Measurements from ENCODE around the gene ZCCHC7.
"Not testable (repeated sequence)": the region's sequence is repeated elsewhere in the genome, so short reads cannot be mapped to it uniquely, and the experiment has no call there.

The ZCCHC7 gene

DNA sequence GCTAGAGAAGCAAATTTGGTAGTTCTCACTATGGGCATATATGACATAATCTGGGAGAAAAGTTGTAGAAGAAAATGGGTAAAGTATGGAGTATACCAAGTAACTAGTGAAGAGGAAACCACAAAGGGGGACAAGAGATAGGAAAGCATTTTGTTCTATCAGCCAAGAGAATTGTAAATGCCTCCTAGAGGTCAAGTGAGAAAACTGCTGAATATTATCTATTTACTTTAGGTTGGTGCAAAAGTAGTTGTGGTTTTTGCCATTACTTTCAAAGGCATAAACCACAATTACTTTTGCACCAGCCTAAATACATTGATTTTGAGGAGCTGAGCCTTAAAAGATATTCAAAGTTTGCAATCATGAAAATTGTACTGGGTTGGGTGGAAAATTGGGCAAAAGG lies 175.4 kb downstream of the ZCCHC7 start:
- no peak overlapping the region for H3K4me3 ChIP-seq (replicated peaks; ENCODE audit: low read depth, low read length)
- TF ChIP-seq CTCF (IDR thresholded peaks at IDR 0.05; ENCODE audit: low read depth, low read length, missing control alignments), result no peak
- DNase-seq (ENCODE audit: extremely low read depth, low read depth), result no peak

GRCh38 chr9:37297592-37297991 lies 177.2 kb downstream of the ZCCHC7 start:
- TF ChIP-seq CTCF (IDR thresholded peaks at IDR 0.05; ENCODE audit: low read depth, low read length, missing control alignments), result no peak
- H3K4me3 ChIP-seq (replicated peaks; ENCODE audit: low read depth, low read length), result no peak overlapping the region
- DNase-seq (ENCODE audit: extremely low read depth, low read depth), result no peak

- no peak overlapping the region for H3K4me3 ChIP-seq (replicated peaks; ENCODE audit: low read depth, low read length)
- no peak for DNase-seq (ENCODE audit: extremely low read depth, low read depth)
- TF ChIP-seq CTCF (IDR thresholded peaks at IDR 0.05; ENCODE audit: low read depth, low read length, missing control alignments), result no peak
These were observed 180.2 kb downstream of the ZCCHC7 start for GRCh38 chr9:37300620-37301019.

DNA sequence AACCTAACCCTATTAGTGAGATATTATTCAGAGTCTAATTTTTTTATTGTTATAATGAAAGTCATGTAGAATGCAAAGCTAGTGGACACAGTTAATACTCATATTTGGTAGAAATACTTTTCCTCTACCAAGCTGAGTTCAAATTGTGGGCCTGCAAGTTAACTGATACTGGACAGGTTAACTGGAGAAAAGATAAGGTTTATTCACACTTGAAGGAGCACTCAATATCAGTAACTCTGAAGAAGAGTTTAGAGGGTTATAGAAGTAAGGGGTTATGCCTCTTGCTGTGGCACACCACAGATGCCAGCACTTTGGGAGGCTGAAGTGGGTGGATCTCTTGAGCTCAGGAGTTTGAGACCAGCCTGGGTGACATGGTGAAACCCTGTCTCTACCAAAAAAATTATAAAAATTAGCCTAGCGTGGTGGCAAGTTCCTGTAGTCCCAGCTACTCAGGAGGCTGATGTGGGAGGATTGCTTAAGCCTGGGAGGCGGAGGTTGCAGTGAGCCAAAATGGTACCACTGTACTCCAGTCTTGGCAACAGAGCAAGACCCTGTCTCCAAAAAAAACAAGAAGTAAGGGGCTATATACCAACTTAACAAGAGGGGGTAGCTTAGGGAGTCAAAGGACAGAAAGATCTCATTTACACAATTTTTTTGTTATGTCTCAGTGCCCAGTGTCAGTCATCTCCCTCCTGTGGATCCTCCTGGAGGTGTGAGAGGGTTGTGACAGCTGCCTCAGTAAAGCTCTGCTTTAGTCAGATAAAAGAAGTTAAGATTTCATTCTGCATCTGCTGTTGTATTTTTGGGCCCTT lies 180.9 kb downstream of the ZCCHC7 start:
- DNase-seq (ENCODE audit: extremely low read depth, low read depth), result no peak
- TF ChIP-seq CTCF (IDR thresholded peaks at IDR 0.05; ENCODE audit: low read depth, low read length, missing control alignments), result no peak
- no peak overlapping the region for H3K4me3 ChIP-seq (replicated peaks; ENCODE audit: low read depth, low read length)

DNA sequence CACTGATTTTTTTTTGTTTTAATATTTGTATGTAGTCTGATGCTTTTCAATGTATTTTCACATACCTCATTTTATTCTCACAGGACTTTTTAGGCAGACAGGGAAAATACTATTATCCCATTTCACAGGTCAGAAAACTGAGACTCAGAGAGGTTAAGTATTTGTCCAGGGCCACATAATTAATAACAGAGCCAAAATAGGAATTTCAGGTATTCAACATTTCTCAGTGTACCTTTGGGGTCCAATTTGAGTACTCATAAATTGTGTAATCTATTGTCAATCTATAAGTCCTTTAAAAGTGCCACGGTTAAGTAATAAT lies 181.4 kb downstream of the ZCCHC7 start:
- no peak for TF ChIP-seq CTCF (IDR thresholded peaks at IDR 0.05; ENCODE audit: low read depth, low read length, missing control alignments)
- no peak for DNase-seq (ENCODE audit: extremely low read depth, low read depth)
- H3K4me3 ChIP-seq (replicated peaks; ENCODE audit: low read depth, low read length), result no peak overlapping the region

DNA sequence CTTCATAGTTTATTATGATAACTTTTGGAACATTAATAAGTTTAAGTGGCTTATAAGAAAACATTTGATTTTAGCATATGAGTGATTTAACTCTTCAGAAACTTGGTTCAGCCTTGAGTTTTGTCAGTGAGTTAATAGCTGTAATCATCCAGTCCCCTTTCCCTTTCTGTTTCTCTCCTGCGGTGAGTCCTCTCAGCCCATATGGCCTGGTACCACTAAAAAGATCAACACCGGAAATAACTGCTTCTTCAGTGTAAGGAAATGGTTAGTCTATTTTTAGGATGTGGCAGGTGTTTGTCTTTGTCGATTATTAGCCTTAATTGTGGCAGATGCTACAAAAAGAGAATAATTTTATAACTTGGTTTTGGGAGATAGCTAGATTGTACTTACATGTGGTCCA lies 181.9 kb downstream of the ZCCHC7 start:
- no peak for DNase-seq (ENCODE audit: extremely low read depth, low read depth)
- H3K4me3 ChIP-seq (replicated peaks; ENCODE audit: low read depth, low read length), result no peak overlapping the region
- TF ChIP-seq CTCF (IDR thresholded peaks at IDR 0.05; ENCODE audit: low read depth, low read length, missing control alignments), result no peak

DNA sequence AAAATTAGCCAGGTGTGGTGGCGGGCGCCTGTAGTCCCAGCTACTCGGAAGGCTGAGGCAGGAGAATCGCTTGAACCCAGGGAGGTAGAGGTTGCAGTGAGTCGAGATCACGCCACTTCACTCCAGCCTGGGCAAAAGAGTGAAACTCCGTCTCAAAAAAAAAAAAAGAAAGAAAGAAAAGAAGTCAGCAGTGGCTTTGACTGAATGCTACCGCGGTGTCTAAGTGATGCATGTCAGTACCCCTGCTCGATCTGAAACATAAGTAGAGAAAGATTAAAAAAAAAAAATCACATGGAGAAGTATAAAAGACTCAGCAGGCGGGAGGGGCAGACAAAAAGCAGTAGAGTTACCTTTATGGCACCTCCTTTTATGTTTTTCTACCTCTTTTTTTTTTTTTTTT lies 182.9 kb downstream of the ZCCHC7 start:
- not testable (repeated sequence) for H3K4me3 ChIP-seq (replicated peaks; ENCODE audit: low read depth, low read length); DNase-seq (ENCODE audit: extremely low read depth, low read depth)
